PFSK-1 (cell line): Measurements from ENCODE around the gene HSP90AA1.

ENCODE experiments used
- FOXP2 ChIP-seq: optimal IDR thresholded peaks from 2 replicates; pipeline ENCODE3; 2011; ENCODE audit warnings: borderline replicate concordance, control low read depth, inconsistent platforms; ENCODE audit not compliant: insufficient read depth; ENCODE audit errors: extremely low read length, extremely low read depth
- POLR2AphosphoS5 ChIP-seq: IDR thresholded peaks from 2 replicates; pipeline ENCODE4 v1.6.1; 2012; ENCODE audit warnings: low read depth, mild to moderate bottlenecking, control low read depth, low read length, moderate library complexity
- REST ChIP-seq, 2 experiments: IDR thresholded peaks; 2 replicates each; pipeline versions ENCODE4 v1.6.1 to v1.8.0; 2011 to 2012; ENCODE audit warnings: low read depth in 2 of 2, low read length in 2 of 2, control low read depth in 1 of 2, inconsistent platforms in 1 of 2, mild to moderate bottlenecking in 1 of 2, moderate library complexity in 1 of 2; ENCODE audit not compliant: insufficient read depth in 1 of 2
- SIN3A ChIP-seq: IDR thresholded peaks from 2 replicates; pipeline ENCODE4 v1.6.1; 2012; ENCODE audit warnings: mild to moderate bottlenecking, low read length, moderate library complexity, borderline replicate concordance; ENCODE audit not compliant: insufficient read depth
- TAF1 ChIP-seq: IDR thresholded peaks from 2 replicates; pipeline ENCODE4 v1.6.1; 2012; ENCODE audit warnings: low read length, control low read depth, borderline replicate concordance; ENCODE audit not compliant: insufficient read depth

Gene HSP90AA1

GRCh38 chr14:102047808-102048540, 38.9 kb downstream of the HSP90AA1 start:
- no peak for TF ChIP-seq FOXP2
- no peak for TF ChIP-seq SIN3A

GRCh38 chr14:102046337-102047278, 40.2 kb downstream of the HSP90AA1 start:
- TF ChIP-seq REST (IDR thresholded peaks at IDR 0.05; ENCODE audit: insufficient read depth in 1 of 2, low read depth in 2 of 2, low read length in 2 of 2) (no peak), TAF1 (no peak), POLR2AphosphoS5 (no peak), SIN3A (no peak), FOXP2 (no peak)

GRCh38 chr14:102044566-102044965, 42.3 kb downstream of the HSP90AA1 start:
- TF ChIP-seq SIN3A: no peak
- TF ChIP-seq REST (IDR thresholded peaks at IDR 0.05; ENCODE audit: insufficient read depth in 1 of 2, low read depth in 2 of 2, low read length in 2 of 2): no peak
- no peak for TF ChIP-seq TAF1
- no peak for TF ChIP-seq POLR2AphosphoS5
- no peak for TF ChIP-seq FOXP2

DNA sequence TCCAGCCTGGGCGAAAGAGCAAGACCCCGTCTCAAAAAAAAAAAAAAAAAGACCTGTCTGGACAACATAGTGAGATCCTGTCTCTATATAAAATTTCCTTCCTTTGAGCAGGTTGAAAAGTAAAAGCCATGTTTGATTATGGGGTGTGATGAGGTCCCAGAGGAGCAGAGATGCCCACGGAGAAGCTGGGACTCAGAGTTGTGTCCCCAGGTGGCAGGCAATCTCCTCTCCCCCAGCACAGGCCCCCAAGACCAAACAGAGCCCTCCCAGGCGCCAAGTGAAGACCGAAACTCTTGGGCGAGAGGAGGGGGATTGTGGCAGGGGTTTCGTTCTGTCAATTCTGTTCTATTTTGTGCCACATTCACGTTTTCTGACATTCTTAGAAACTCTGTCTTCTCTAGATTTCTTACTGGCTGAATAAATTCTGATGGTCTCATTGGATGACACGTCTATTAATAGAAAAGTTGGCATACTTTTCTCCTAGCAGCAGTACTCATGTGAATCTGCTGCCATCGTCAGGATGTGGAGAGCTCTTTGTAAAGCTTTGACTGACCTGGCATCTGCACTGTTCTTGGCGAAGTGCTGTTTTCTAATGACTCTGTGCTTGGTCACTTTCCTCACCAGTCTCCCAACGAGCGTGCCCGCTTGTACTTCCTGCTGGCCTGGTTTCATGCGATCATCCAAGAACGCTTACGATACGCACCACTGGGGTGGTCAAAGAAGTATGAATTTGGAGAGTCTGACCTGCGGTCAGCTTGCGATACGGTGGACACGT, 43.4 kb downstream of the HSP90AA1 start:
- no peak for TF ChIP-seq SIN3A

GRCh38 chr14:102042699-102043098, 44.1 kb downstream of the HSP90AA1 start:
- no peak for TF ChIP-seq POLR2AphosphoS5
- no peak for TF ChIP-seq TAF1
- TF ChIP-seq FOXP2: no peak
- TF ChIP-seq SIN3A: no peak
- no peak for TF ChIP-seq REST (IDR thresholded peaks at IDR 0.05; ENCODE audit: insufficient read depth in 1 of 2, low read depth in 2 of 2, low read length in 2 of 2)
